Left lung (tissue), 10 donors: ENCODE data around the gene RASA3. TPM values are rescaled to one million over a fixed set of nuclear protein-coding genes. Genes with fewer than 3 reads are reported as not detected.

Experiments
- ATAC-seq: fragments of 200-7000 bp; cut with Tn5 transposase; one replicate; pipeline ENCODE4 v1.9.1; 2020; ENCODE audit warnings: moderate library complexity
- DNase-seq, 4 donors: peaks; one replicate each; pipeline ENCODE4 v3.0.0-alpha.2; 2013 to 2020
- H3K27ac ChIP-seq, 2 donors: fragments of 200-600 bp; sonication (generic) in 1 of 2; one replicate each; pipeline versions ENCODE4 v1.5.0 to v1.8.0; 2020 to 2021
- H3K27me3 ChIP-seq, 2 donors: fragments of 200-600 bp; sonication (generic) in 1 of 2; one replicate each; pipeline versions ENCODE4 v1.5.0 to v1.8.0; 2020 to 2021
- H3K36me3 ChIP-seq, 2 donors: fragments of 200-600 bp; sonication (generic) in 1 of 2; one replicate each; pipeline versions ENCODE4 v1.5.0 to v1.8.0; 2020 to 2021
- H3K4me1 ChIP-seq, 2 donors: fragments of 200-600 bp; one replicate each; pipeline ENCODE4 v1.8.0; 2021
- H3K4me3 ChIP-seq, 2 donors: fragments of 200-600 bp; sonication (generic) in 1 of 2; one replicate each; pipeline versions ENCODE4 v1.5.0 to v1.8.0; 2020 to 2021; ENCODE audit warnings: mild to moderate bottlenecking in 1 of 2
- H3K9me3 ChIP-seq, 2 donors: fragments of 200-600 bp; sonication (generic) in 1 of 2; one replicate each; pipeline versions ENCODE4 v1.5.0 to v1.8.0; 2020 to 2021
- CTCF ChIP-seq, 2 donors: fragments of 200-600 bp; sonication (generic) in 1 of 2; IDR thresholded peaks; one replicate each; pipeline versions ENCODE4 v1.5.0 to v1.8.0; 2021; ENCODE audit warnings: antibody characterized with exemption in 2 of 2
- intact Hi-C, 2 donors: fragments of 100-400 bp; cut with DNase I; formaldehyde crosslinking; loops; one replicate each; pipeline versions ENCODE4 v1.11.2 to v1.14.2; 2022
- polyA plus RNA-seq, 6 donors: library from polyadenylated mRNA; unstranded; fragments of 120-200 nt; gene quantifications; one replicate each; pipeline ENCODE4 v1.2.1, GENCODE V29; 2013; ENCODE audit not compliant: insufficient read length in 6 of 6
- total RNA-seq, 2 donors: library from RNA; stranded (reverse); fragmentation: NEBNext Ultra II Directional; extraction: Animal tissue kit (Norgen Biotek cat#: 25700); gene quantifications; one replicate each; pipeline ENCODE4 v1.2.1, GENCODE V29; 2021
- donor health status: DM: no; HTN: yes; CAD: no.
- donor health status: DM: no; HTN: no; CAD: no.

Gene RASA3
- total and polyA plus RNA-seq, 8 donors = 11.4 to 22.2 (median 12.7) TPM

DNA sequence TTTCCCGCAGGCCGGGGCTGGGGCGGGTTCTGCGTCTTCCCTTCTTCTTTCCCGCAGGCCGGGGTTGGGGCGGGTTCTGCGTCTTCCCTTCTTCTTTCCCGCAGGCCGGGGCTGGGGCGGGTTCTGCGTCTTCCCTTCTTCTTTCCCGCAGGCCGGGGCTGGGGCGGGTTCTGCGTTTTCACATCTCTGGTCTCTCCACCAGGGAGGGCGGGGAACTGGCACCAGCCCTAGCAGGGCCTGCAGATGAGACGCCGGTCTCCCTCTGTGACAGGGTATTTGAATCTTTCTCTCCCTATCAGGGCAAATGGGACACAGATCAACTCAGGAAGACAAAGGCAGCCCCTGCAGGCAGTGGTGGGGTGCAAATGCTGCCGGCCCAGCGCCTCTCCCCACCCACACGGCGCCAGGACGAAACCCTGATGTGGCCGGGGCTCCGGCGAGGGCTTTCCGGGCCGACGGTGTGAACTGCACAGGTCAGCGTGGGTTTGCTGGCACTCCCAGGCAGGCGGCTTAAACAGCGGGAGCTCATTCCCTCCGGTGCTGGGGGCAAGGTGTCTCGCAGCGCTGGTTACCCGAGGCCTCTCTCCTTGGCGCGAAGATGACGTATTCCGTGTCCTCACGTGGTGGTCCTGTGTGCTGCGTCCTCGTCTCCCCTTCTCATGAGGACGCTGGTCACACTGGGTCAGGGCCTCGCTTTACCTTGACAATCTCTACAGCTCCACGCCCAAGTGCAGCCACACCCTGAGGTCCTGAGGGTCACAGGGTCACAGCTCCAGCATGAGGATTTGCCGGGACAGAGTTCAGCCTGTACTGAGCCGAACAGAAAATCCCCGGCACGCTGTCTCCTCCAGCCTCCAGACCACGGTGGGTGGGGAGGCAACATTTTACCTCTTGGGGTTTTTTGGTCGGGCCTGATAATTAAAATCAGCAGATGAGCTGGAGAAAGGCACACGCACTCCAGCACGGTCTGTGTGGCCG lies 157.8 kb downstream of the RASA3 start:
- TF ChIP-seq CTCF (IDR thresholded peaks at IDR 0.05) = no peak
- Histone ChIP-seq H3K9me3 (no peaks in the 10 kb centered on the region), H3K36me3 (peaks cover 0 to 46% of the 10 kb centered on the region in 2 donors), H3K27me3 (no peaks in the 10 kb centered on the region), H3K4me3 (no peak overlapping the region), H3K4me1 (peaks cover 0 to 6% of the 10 kb centered on the region in 2 donors), H3K27ac (no peak overlapping the region)
- intact Hi-C loops = no loop called here
- DNase-seq (peak in 2 of 4 donors; percentile 25 to 73), ATAC-seq (no peak)

DNA sequence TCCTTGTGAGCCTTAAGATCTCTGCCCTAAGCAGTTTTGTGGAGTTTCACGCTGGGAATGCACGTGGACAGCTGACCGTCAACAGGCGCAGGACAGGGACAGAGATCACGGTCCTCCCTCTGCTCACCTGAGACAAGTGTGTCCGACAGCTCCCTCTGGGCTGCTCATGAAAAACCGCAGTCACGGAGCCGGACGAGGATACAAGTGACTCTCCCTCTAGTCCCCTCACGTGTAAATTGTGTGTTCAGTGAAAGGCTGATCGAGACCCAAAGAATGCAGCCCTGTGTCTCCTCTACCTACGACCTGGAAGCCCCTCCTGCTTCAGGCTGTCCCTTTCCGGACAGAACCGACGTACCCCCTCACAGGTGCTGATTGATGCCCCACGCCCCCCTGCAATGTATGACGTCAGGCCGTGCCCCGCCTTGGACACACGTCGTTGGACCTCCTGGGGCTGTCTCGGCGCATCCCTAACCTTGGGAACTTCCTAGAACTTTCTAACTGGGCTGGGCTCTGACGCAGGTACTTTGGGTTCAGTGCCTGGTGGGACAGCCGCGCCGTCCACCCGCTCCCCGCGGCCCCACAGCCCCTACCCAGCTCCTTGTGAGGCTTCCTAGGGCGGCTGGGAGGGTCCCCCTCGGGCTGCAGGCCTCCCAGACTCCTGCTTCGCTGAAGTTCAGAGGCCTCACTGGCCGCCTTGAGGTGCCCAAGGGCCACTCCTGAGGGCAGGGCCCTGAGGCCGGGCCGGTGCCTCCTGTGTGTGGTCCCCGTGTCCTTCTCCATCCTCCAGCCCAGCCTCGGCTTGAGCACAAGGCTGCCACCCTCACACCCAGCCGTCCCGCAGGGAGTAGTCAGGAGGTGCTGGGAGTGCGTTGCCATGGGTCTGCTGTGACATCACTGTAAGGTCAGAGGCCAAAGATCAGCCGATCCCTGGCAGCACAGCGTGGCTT lies 158.9 kb downstream of the RASA3 start, which contains the start of gene C13orf46:
Gene C13orf46 (minus strand): TSS at position 859 of the 947 bp plus-strand sequence. CDS start 79 bp downstream, at position 780.
- Histone ChIP-seq H3K36me3 (peaks cover 0 to 34% of the 10 kb centered on the region in 2 donors), H3K27ac (no peak within 1 kb of the TSS), H3K4me1 (peaks cover 0 to 6% of the 10 kb centered on the region in 2 donors), H3K4me3 (no peak within 1 kb of the TSS), H3K27me3 (no peaks in the 10 kb centered on the region), H3K9me3 (no peaks in the 10 kb centered on the region)
- intact Hi-C loops = no loop called here
- DNase-seq (peak in 2 of 4 donors; percentile 28 to 74), ATAC-seq (no peak)
- no peak for TF ChIP-seq CTCF (IDR thresholded peaks at IDR 0.05)

GRCh38 chr13:113972451-113973217 lies 159.8 kb downstream of the RASA3 start:
- no peaks in the 10 kb centered on the region for H3K9me3 ChIP-seq
- ATAC-seq = no peak
- no peak for TF ChIP-seq CTCF (IDR thresholded peaks at IDR 0.05)
- H3K4me1 ChIP-seq = peaks cover 0 to 6% of the 10 kb centered on the region in 2 donors
- no peaks in the 10 kb centered on the region for H3K27me3 ChIP-seq
- peak in 1 of 4 donors; percentile 25 for DNase-seq
- peaks cover 0 to 26% of the 10 kb centered on the region in 2 donors for H3K36me3 ChIP-seq
- H3K27ac ChIP-seq = no peak overlapping the region
- no peak overlapping the region for H3K4me3 ChIP-seq
- intact Hi-C loops = no loop called here

DNA sequence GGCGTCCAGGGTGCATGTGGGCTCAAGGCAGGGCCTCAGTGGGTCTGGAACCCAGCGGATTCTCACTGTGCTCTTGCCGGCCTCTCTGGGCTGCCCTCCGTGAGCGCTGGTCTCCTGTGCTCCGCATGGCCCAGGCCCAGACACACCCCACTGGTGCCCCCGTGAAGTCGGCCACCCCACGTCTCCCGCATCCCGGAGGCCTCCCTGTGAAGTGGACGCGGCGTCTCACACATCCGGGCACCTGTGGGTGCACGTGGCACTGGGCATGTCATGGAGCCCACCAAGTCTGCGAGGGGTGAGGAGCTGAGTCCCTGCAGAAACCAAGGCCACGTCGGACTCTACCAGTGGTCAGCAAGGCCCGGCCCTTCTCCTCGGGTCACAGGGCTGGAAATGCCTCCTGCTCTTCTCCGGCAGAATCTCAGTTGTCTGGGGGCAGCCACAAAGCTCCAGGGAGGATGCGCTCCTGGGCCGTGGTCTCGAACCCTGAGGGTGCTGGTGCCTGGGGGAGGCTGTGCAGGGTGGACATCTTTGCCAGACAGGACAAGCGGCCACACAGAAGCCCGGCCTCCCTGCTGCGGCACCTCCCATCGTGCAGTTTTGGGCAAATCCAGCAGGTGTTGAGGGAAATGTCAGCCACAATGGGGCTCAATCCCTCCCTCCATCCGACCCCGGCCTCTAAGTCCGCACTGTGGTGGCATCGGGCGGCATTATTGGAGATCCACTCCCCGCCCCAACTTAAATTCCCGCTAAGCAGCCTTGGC lies 160.8 kb downstream of the RASA3 start:
- intact Hi-C loops = no loop called here
- Histone ChIP-seq H3K27me3 (no peaks in the 10 kb centered on the region), H3K4me1 (peaks cover 0 to 6% of the 10 kb centered on the region in 2 donors), H3K27ac (peak overlapping the region; percentile 72 to 74), H3K36me3 (peaks cover 0 to 17% of the 10 kb centered on the region in 2 donors), H3K4me3 (no peak overlapping the region), H3K9me3 (no peaks in the 10 kb centered on the region)
- ATAC-seq = no peak
- TF ChIP-seq CTCF (IDR thresholded peaks at IDR 0.05) = no peak
- peak in 2 of 4 donors; percentile 25 to 78 for DNase-seq
